ENCODE data around the gene SGCB.

The SGCB gene

GRCh38 chr4:52019936-52020657 is 18.0 kb downstream of the SGCB start, which contains the start of gene LRRC66:
Gene LRRC66 (minus strand): TSS chr4:52020363. CDS start chr4:52017613, 2,750 bp downstream.
- no peak for FAIRE-seq
- no peak for DNase-seq (ENCODE audit: low spot score)

DNA sequence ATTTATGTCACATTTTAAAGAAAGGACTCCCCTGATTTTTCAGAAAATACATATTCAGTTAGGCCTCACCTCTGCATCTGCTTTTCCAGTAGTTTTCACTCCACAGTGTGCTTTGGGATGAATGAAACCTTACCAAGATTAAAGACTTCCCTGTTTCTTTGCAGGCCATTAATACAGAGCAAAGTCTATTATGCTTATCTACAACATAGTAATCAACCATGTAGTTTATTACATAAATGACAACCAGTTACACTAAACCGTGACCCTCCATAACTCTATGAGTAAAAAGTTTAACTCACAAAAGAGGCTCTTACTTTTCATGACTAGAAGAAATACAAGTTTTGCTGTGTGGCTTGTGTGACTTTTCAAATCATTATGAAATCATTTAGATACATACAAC is 20.3 kb downstream of the SGCB start:
- FAIRE-seq, result no peak
- no peak for DNase-seq (ENCODE audit: low spot score)

GRCh38 chr4:52016981-52017380 is 21.1 kb downstream of the SGCB start:
- DNase-seq (ENCODE audit: low spot score), result no peak
- FAIRE-seq, result no peak

DNA sequence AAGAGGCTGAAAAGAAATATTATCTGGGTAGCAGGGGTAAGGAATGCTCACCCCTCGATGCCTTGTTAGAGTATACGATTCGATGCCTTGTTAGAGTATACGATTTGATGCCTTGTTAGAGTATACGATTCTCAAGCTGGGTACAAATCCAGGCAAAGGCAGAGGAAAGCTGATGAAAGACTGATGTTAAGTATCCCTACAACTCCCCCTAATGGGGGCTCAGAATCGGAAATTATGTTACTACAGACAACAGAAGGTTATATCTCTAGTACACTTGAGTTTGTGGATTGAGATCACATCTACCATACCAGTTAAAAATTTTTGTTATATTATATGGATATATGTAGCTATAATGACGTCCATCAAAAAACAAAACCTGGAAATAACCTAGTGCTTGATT is 22.7 kb downstream of the SGCB start:
- no peak for DNase-seq (ENCODE audit: low spot score)
- FAIRE-seq, result no peak

GRCh38 chr4:52014903-52015302 is 23.2 kb downstream of the SGCB start:
- FAIRE-seq, result no peak

GRCh38 chr4:52012651-52013050 is 25.4 kb downstream of the SGCB start:
- DNase-seq (ENCODE audit: low spot score), result no peak
- no peak for FAIRE-seq

More at GRCh38 chr4:52014903-52015302, 23.2 kb downstream of the SGCB start:
- DNase-seq (ENCODE audit: low spot score), result no peak

GRCh38 chr4:52010986-52011385 is 27.1 kb downstream of the SGCB start:
- no peak for DNase-seq (ENCODE audit: low spot score)
- FAIRE-seq, result no peak

DNA sequence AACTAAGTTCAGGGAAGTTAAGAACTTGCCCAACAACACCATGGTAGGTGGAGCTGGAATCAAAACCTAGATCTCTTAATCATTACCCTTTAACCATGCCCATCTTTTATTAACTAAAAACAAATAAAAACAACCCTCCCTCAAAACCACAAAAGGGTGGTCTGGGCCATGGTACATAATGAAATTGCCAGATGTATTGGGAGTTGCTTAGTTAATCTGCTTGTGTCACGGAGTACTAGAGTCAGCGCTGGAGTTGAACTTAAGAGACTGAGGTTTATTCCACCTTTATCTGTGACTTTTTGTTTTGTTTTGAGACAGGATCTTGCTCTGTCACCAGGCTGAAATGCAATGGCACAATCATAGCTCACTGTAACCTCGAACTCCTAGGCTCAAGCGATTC is 31.2 kb downstream of the SGCB start:
- FAIRE-seq (no peak), DNase-seq (ENCODE audit: low spot score) (no peak)

- no peak for FAIRE-seq
- no peak for DNase-seq (ENCODE audit: low spot score)
These were observed 32.4 kb downstream of the SGCB start for GRCh38 chr4:52005604-52006273.

DNA sequence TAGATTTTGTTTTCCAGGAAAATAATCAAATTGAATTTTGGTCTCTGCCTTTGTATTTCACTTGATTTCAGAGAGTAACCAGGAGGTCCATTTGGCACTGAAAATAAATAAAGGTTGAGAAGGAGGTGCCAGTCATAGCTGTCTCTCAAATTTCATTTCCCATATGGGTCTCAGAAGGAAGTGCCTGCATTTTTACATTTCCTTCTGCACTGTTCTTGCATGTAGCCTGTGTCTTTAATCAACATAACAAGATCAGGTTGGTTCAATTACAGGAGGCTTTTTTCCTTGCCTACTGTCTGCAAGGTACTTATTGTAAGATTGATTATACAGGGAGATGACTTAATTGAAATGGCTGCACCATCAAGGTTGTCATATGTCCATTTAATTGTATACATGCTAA is 33.7 kb downstream of the SGCB start:
- DNase-seq (ENCODE audit: low spot score) (no peak), FAIRE-seq (no peak)

DNA sequence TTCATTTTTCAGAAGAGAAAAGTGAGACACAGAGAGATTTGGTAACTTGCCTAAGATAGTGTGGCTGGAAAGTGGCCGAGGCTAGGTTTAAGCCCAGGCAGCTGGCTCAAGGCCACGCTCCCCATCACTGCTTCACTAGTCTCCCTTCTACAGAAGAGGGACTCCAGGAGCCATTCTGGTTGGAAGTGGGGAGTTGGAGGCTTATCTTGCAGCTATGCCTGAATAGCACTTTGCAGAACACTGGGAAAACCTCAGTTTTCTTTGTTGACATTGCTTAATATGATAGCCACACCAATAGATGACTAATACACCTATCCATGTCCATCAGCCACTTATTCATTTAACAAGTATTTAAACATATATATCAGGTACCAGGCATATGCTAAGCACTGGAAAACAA is 36.5 kb downstream of the SGCB start:
- no peak for FAIRE-seq
- DNase-seq (ENCODE audit: low spot score), result no peak

GRCh38 chr4:51999250-51999649 is 38.8 kb downstream of the SGCB start:
- no peak for FAIRE-seq

DNA sequence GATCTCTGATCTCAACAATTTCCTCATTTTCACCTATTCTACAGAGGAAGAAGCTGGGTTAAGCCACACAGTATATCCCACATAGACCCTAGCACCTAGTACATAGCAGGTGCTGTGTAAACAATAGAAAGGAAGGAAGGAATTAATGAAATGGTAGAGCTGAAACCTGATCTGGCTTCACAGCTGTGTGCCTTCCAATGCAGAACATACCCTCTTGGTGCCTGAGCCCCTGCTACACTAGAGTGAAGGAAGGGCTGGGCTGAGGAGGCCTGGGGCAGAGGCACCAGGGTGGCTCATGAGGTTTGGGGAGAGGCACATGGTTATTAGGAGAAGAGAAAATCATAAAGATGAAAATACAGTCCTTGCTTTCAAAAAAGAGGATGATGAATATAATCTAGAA is 39.3 kb downstream of the SGCB start:
- no peak for FAIRE-seq
- no peak for DNase-seq (ENCODE audit: low spot score)

More at GRCh38 chr4:51999250-51999649, 38.8 kb downstream of the SGCB start:
- no peak for DNase-seq (ENCODE audit: low spot score)

DNA sequence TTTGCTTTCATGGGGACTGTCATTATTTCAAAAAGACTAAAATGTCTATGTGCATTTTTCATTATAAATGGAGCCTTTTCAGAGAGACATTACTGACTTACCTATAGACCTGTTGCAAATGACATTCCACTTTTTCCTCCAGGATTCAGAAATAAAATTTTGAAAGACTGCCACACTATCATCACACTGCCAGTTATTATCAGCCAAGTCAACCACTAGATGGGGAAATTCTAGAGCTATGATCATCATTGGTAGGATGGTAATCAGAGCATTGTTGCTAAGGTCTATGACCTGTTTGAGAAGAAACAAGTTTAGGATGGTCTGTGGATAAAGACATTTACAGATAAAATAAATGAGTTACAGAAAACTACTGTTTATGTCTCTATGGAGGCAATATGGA is 40.5 kb downstream of the SGCB start:
- DNase-seq (ENCODE audit: low spot score) (no peak), FAIRE-seq (no peak)

DNA sequence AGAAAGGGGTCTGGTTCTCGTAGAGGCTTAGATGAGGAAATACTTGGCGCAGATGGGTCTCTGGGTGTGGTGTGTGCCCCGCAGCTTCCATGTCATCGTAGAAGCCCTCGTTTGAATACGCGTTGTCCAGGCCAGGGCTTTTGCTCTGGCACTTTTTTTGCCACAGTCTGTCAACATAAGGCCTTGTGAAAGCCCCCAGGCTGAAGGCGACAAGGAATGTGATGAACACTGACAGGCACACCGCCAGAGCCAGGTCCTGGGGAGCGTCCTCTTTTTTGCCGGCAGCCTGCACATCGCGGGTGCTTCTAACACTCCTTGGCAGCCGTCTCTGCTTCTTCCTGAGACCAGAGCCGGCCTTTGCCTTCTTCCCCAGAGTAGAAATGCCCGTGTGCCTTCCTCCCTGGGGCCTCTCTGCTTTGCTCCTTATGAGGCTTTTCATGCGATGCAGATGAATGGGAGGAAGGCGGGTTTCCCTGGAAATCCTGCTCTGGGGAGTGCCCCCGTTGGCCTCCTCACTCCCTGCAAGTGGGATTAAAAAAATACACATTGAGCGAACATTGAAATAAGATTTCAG is 42.4 kb downstream of the SGCB start:
- FAIRE-seq (no peak), DNase-seq (ENCODE audit: low spot score) (no peak)
